ENCODE measurements around the gene DGAT2. TPM values are rescaled to one million over a fixed set of nuclear protein-coding genes. Genes with fewer than 3 reads are reported as not detected.

Gene DGAT2
- total RNA-seq, 6 experiments from 2014 or later, result 33.1 to 166 (median 124) TPM

DNA sequence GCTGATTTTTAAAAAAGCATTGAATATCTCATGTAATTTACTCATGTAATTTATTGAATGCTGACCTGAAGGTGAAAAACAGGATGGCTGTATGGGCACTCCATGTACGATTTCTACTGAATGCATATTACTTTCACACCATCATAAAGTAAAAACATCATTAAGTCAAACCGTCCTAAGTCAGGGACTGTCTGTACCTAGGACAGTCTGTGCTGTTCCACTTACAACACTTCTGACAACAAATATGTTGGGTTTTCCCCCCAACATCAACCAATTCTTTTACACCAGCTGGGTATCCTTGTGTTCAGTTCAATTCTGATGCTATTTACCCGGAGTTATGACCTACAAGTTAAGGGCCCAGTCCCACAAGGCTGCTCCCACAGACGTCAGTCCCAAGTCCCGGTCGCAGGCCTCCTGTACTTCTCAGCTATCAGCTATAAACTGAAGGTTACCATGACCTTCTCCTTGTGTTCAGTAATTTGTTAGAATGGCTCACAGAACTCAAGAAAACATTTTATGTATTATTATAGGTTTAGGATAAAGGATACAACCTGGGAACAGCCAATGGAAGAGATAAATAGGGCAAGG, 63.4 kb downstream of the DGAT2 start:
- no peak overlapping the region for H3K4me3 ChIP-seq
- TF ChIP-seq, protein P1, sequence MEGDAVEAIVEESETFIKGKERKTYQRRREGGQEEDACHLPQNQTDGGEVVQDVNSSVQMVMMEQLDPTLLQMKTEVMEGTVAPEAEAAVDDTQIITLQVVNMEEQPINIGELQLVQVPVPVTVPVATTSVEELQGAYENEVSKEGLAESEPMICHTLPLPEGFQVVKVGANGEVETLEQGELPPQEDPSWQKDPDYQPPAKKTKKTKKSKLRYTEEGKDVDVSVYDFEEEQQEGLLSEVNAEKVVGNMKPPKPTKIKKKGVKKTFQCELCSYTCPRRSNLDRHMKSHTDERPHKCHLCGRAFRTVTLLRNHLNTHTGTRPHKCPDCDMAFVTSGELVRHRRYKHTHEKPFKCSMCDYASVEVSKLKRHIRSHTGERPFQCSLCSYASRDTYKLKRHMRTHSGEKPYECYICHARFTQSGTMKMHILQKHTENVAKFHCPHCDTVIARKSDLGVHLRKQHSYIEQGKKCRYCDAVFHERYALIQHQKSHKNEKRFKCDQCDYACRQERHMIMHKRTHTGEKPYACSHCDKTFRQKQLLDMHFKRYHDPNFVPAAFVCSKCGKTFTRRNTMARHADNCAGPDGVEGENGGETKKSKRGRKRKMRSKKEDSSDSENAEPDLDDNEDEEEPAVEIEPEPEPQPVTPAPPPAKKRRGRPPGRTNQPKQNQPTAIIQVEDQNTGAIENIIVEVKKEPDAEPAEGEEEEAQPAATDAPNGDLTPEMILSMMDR (IDR thresholded peaks at IDR 0.05), result no peak
- no peak for TF ChIP-seq POLR2A (IDR thresholded peaks at IDR 0.05)
- intact Hi-C loops (cut with DNase I), result no loop called here
- H3K27ac ChIP-seq, result no peak overlapping the region
- no peaks in the 10 kb centered on the region for H3K27me3 ChIP-seq
- H3K9me3 ChIP-seq, result no peaks in the 10 kb centered on the region
- no peaks in the 10 kb centered on the region for H3K36me3 ChIP-seq
- ATAC-seq, result peak in 1 of 4 donors; percentile 14
- peaks cover 0 to 11% (median 0%) of the 10 kb centered on the region in 4 donors for H3K4me1 ChIP-seq
- WGBS (ENCODE audit: insufficient coverage, low coverage, low lambda C conversion rate, missing lambda C conversion rate), result 86% methylated on average over 6 of the region's 6 CpGs
- no peak for DNase-seq

DNA sequence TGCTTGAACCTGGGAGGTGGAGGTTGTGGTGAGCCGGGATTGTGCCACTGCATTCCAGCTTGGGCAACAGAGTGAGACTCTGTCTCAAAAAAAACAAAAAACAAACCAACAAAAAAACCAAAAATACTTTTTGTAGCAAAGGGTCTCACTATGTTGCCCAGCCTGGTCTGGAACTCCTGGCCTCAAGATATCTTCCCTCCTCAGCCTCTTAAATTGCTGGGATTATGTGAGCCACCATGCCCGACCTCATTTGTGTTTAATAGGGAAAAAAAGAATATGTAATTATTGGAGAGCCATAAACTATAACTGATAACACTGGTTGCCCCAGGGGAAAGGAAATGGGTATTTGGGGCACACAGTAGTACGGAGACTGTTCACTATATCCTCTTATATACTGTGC, 66.2 kb downstream of the DGAT2 start:
- Histone ChIP-seq H3K27ac (no peak overlapping the region), H3K4me3 (no peak overlapping the region), H3K27me3 (no peaks in the 10 kb centered on the region), H3K36me3 (no peaks in the 10 kb centered on the region), H3K4me1 (peaks cover 0 to 12% (median 0%) of the 10 kb centered on the region in 4 donors), H3K9me3 (no peaks in the 10 kb centered on the region)
- TF ChIP-seq, protein P1 (IDR thresholded peaks at IDR 0.05), result no peak
- no peak for TF ChIP-seq POLR2A (IDR thresholded peaks at IDR 0.05)
- WGBS (ENCODE audit: insufficient coverage, low coverage, low lambda C conversion rate, missing lambda C conversion rate), result 90% methylated on average over 3 of the region's 3 CpGs
- ATAC-seq (no peak), DNase-seq (no peak)
- intact Hi-C loops (cut with DNase I), result no loop called here

DNA sequence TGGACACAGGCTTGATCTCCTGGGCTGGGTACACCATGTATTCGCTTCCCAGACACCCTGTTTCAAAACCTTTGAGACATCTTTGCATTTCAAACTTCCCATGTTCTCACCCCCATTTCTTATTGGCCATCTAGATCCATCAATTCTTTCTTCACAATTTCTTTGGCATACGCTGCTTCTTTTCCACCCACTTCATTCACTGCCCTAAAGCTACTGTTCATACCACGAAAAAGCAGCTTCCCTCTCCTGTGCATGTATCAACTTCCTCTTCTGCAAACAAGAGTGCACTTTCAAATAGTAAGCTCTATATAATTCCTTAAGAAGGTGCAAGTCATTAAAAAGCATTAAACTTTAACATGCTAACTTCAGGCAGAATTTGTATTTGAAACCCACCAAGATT, 67.8 kb downstream of the DGAT2 start:
- Histone ChIP-seq H3K4me3 (no peak overlapping the region), H3K36me3 (no peaks in the 10 kb centered on the region), H3K27me3 (no peaks in the 10 kb centered on the region), H3K27ac (no peak overlapping the region), H3K4me1 (peaks cover 0 to 18% (median 0%) of the 10 kb centered on the region in 4 donors), H3K9me3 (no peaks in the 10 kb centered on the region)
- TF ChIP-seq POLR2A (IDR thresholded peaks at IDR 0.05), result no peak
- TF ChIP-seq, protein P1 (IDR thresholded peaks at IDR 0.05), result no peak
- intact Hi-C loops (cut with DNase I), result no loop called here
- DNase-seq (no peak), ATAC-seq (peak in 1 of 4 donors; percentile 41)
- WGBS (ENCODE audit: insufficient coverage, low coverage, low lambda C conversion rate, missing lambda C conversion rate), result 64% methylated on average over 3 of the region's 3 CpGs

DNA sequence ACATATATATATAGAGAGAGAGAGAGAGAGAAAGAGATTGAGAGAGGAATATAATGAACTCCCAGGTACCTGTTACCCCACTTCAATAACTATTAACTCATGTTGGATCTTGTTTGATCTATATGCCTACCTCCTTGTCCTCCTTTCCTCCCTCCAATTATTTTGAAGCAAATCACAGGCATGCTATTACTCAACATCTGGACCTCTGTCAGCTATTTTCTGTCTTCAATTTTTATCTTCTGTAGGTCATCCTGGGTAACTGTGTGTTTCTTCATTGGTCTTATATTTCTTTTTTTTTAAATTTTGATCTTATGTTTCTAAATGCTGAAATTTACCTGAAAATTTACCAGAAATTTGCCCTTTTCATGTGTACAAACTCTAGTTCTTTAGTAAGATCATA, 71.3 kb downstream of the DGAT2 start:
- H3K4me3 ChIP-seq, result no peak overlapping the region
- H3K4me1 ChIP-seq, result peaks cover 0 to 7% (median 0%) of the 10 kb centered on the region in 4 donors
- no peak overlapping the region for H3K27ac ChIP-seq
- no peaks in the 10 kb centered on the region for H3K36me3 ChIP-seq
- H3K27me3 ChIP-seq, result no peaks in the 10 kb centered on the region
- TF ChIP-seq, protein P1 (IDR thresholded peaks at IDR 0.05), result no peak
- ATAC-seq (peak in 1 of 4 donors; percentile 32), DNase-seq (no peak)
- intact Hi-C loops (cut with DNase I), result no loop called here
- no peaks in the 10 kb centered on the region for H3K9me3 ChIP-seq

DNA sequence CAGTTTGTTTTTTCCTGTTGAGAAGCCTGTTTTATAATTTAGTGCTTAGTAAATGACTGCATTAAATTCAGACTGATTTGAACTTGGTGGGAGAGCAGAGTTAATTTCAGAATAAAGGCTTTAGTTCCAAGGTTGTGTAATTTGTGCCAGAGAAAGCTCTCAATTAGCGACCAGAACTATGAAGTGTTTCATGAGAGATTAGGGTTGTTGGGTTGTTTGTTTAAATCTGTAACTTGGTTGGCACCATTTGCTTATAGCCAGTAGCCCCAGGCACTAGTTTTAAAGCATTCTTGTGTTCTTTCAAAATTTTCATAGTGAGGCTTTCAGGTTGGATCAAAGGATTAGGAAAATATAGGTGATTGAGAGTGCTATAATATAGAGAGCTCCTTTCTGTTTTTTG, 71.9 kb downstream of the DGAT2 start:
- Histone ChIP-seq H3K36me3 (no peaks in the 10 kb centered on the region), H3K27me3 (no peaks in the 10 kb centered on the region), H3K4me1 (peaks cover 0 to 7% (median 0%) of the 10 kb centered on the region in 4 donors), H3K4me3 (no peak overlapping the region), H3K27ac (no peak overlapping the region), H3K9me3 (no peaks in the 10 kb centered on the region)
- TF ChIP-seq, protein P1 (IDR thresholded peaks at IDR 0.05), result no peak
- no peak for TF ChIP-seq POLR2A (IDR thresholded peaks at IDR 0.05)
- DNase-seq (no peak), ATAC-seq (no peak)
- intact Hi-C loops (cut with DNase I), result no loop called here
- 27% methylated on average over 1 of the region's 1 CpG for WGBS (ENCODE audit: insufficient coverage, low coverage, low lambda C conversion rate, missing lambda C conversion rate)

Data from right lobe of liver (tissue), 6 donors.